NCI-H128 (cell line): Measurements from ENCODE around the gene KLHL26.
"Not testable (repeated sequence)": the region's sequence is repeated elsewhere in the genome, so short reads cannot be mapped to it uniquely, and the experiment has no call there.

ENCODE experiments used
- DNase-seq: peaks from one replicate; lab custom pipeline; 2025; ENCODE audit not compliant: unreplicated experiment; lab: John Stamatoyannopoulos, UW

KLHL26 gene

GRCh38 chr19:18636969-18637629, at the start of gene KLHL26:
Gene KLHL26 (plus strand): TSS chr19:18637028. CDS start chr19:18637055, 27 bp downstream.
- DNase-seq, result no peak

GRCh38 chr19:18587561-18587960, 49.3 kb upstream of the KLHL26 start:
- DNase-seq, result no peak

- no peak for DNase-seq
Measured at GRCh38 chr19:18587962-18588610, 48.7 kb upstream of the KLHL26 start.

GRCh38 chr19:18588611-18589379, 48.0 kb upstream of the KLHL26 start, which contains the start of gene REX1BD:
Gene REX1BD (plus strand): TSS chr19:18588798. CDS start chr19:18588802, 4 bp downstream.
- peak; percentile 62 for DNase-seq

GRCh38 chr19:18589380-18590272, 47.2 kb upstream of the KLHL26 start:
- no peak for DNase-seq

GRCh38 chr19:18590273-18591272, 46.3 kb upstream of the KLHL26 start:
- no peak for DNase-seq

- no peak for DNase-seq
Measured at GRCh38 chr19:18591735-18592385, 45.0 kb upstream of the KLHL26 start.

GRCh38 chr19:18592732-18593131, 44.1 kb upstream of the KLHL26 start:
- DNase-seq, result not testable (repeated sequence)

GRCh38 chr19:18593367-18594095, 43.3 kb upstream of the KLHL26 start:
- DNase-seq, result no peak

GRCh38 chr19:18594096-18594823, 42.6 kb upstream of the KLHL26 start:
- peak; percentile 36 for DNase-seq

GRCh38 chr19:18594824-18595373, 41.9 kb upstream of the KLHL26 start:
- DNase-seq, result no peak

GRCh38 chr19:18595475-18595874, 41.4 kb upstream of the KLHL26 start:
- DNase-seq, result no peak

GRCh38 chr19:18596752-18597157, 40.1 kb upstream of the KLHL26 start:
- DNase-seq, result no peak

- DNase-seq, result no peak
Measured at GRCh38 chr19:18597809-18598660, 38.8 kb upstream of the KLHL26 start.

- no peak for DNase-seq
Measured at GRCh38 chr19:18599485-18599884, 37.3 kb upstream of the KLHL26 start.

- not testable (repeated sequence) for DNase-seq
Measured at GRCh38 chr19:18600692-18601397, 36.0 kb upstream of the KLHL26 start.
